Measurements from ENCODE around the gene FANCC. TPM values are rescaled to one million over a fixed set of nuclear protein-coding genes. Genes with fewer than 3 reads are reported as not detected.

Gene FANCC
- total RNA-seq, 1 donor from 2014 or later, result 12.3 TPM

- no peak for DNase-seq
These were observed 174.8 kb downstream of the FANCC start for GRCh38 chr9:95142728-95143127.

- DNase-seq, result no peak
These were observed 175.2 kb downstream of the FANCC start for GRCh38 chr9:95142315-95142714.

- no peak for DNase-seq
These were observed 176.7 kb downstream of the FANCC start for GRCh38 chr9:95140821-95141220.

- no peak for DNase-seq
These were observed 178.4 kb downstream of the FANCC start for GRCh38 chr9:95139126-95139525.

GRCh38 chr9:95138474-95138873, 179.0 kb downstream of the FANCC start:
- no peak for DNase-seq

- no peak for DNase-seq
These were observed 179.8 kb downstream of the FANCC start for GRCh38 chr9:95137587-95138145.

- no peak for DNase-seq
These were observed 181.8 kb downstream of the FANCC start for GRCh38 chr9:95135756-95136155.

GRCh38 chr9:95134457-95134881, 183.0 kb downstream of the FANCC start:
- DNase-seq, result no peak

- no peak for DNase-seq
These were observed 184.2 kb downstream of the FANCC start for GRCh38 chr9:95133325-95133705.

GRCh38 chr9:95132366-95133324, 184.9 kb downstream of the FANCC start:
- DNase-seq, result no peak

- DNase-seq, result peak; percentile 66
These were observed 186.2 kb downstream of the FANCC start for GRCh38 chr9:95131023-95131943.

GRCh38 chr9:95130484-95130883, 187.0 kb downstream of the FANCC start:
- no peak for DNase-seq

GRCh38 chr9:95129476-95130291, 187.8 kb downstream of the FANCC start:
- no peak for DNase-seq

- DNase-seq, result no peak
These were observed 189.4 kb downstream of the FANCC start for GRCh38 chr9:95128177-95128524.

GRCh38 chr9:95127249-95128176, 190.0 kb downstream of the FANCC start:
- peak; percentile 82 for DNase-seq

GRCh38 chr9:95126739-95127138, 190.8 kb downstream of the FANCC start:
- no peak for DNase-seq

- no peak for DNase-seq
These were observed 191.9 kb downstream of the FANCC start for GRCh38 chr9:95125652-95126051.

GRCh38 chr9:95124582-95125367, 192.7 kb downstream of the FANCC start:
- DNase-seq, result no peak

- no peak for DNase-seq
These were observed 196.6 kb downstream of the FANCC start for GRCh38 chr9:95120781-95121370.
